AG09309 (cell line): ENCODE results near the gene CMTM2.

Experiments used
- DNase-seq: peaks from one replicate; pipeline ENCODE4 v3.0.0-alpha.2; 2010; ENCODE audit warnings: low read depth
- H3K4me3 ChIP-seq: 2 replicates; pipeline ENCODE4 v1.5.1; 2011; ENCODE audit warnings: mild to moderate bottlenecking, low read depth, low read length, moderate library complexity; ENCODE audit not compliant: control insufficient read depth
- CTCF ChIP-seq: IDR thresholded peaks from 2 replicates; pipeline ENCODE4 v1.5.1; 2011; ENCODE audit warnings: mild to moderate bottlenecking, low read depth, low read length, inconsistent platforms; ENCODE audit not compliant: insufficient read depth, control insufficient read depth; ENCODE audit errors: missing control alignments

The CMTM2 gene

GRCh38 chr16:66578651-66579531, at the start of gene CMTM2:
Gene CMTM2 (plus strand): TSS chr16:66579463. CDS start chr16:66579608, 145 bp downstream.
- DNase-seq: no peak
- no peak within 1 kb of the TSS for H3K4me3 ChIP-seq
- TF ChIP-seq CTCF: no peak

- TF ChIP-seq CTCF: no peak
- no peak for DNase-seq
- no peak overlapping the region for H3K4me3 ChIP-seq
Observed at GRCh38 chr16:66529475-66529874, 49.8 kb upstream of the CMTM2 start.

- TF ChIP-seq CTCF: no peak
- DNase-seq: no peak
- H3K4me3 ChIP-seq: no peak overlapping the region
Observed at GRCh38 chr16:66534376-66534799, 44.9 kb upstream of the CMTM2 start.

GRCh38 chr16:66536525-66536924, 42.7 kb upstream of the CMTM2 start:
- no peak for TF ChIP-seq CTCF
- no peak for DNase-seq
- no peak overlapping the region for H3K4me3 ChIP-seq

- TF ChIP-seq CTCF: no peak
- no peak for DNase-seq
- H3K4me3 ChIP-seq: no peak overlapping the region
Observed at GRCh38 chr16:66537236-66537635, 42.0 kb upstream of the CMTM2 start.

GRCh38 chr16:66538910-66539309, 40.4 kb upstream of the CMTM2 start:
- no peak for DNase-seq
- no peak for TF ChIP-seq CTCF
- H3K4me3 ChIP-seq: no peak overlapping the region
